ENCODE data around the gene TTYH2. TPM values are rescaled to one million over a fixed set of nuclear protein-coding genes. Genes with fewer than 3 reads are reported as not detected.

TTYH2 gene
- total RNA-seq (10 to 100 TPM; 16.7 to 30.4 (median 24.9) TPM), polyA plus RNA-seq (15.5 TPM)
- long read RNA-seq, donor 1, transcript TTYH2-201 (14 exons, 3,490 nt): major isoform, 29 of 71 reads
- long read RNA-seq, donor 1, partial matches to known transcripts: 14 of 71 reads
- long read RNA-seq, donor 1, other reads (novel, unspliced or antisense): 22 of 71 reads
- long read RNA-seq, donor 2, transcript TTYH2-201 (14 exons, 3,490 nt): major isoform, 33 of 63 reads
- long read RNA-seq, donor 2, partial matches to known transcripts: 17 of 63 reads
- long read RNA-seq, donor 2, other reads (novel, unspliced or antisense): 12 of 63 reads
- long read RNA-seq, donor 3, transcript TTYH2-201 (14 exons, 3,490 nt): major isoform, 40 of 107 reads
- long read RNA-seq, donor 3, partial matches to known transcripts: 38 of 107 reads
- long read RNA-seq, donor 3, other reads (novel, unspliced or antisense): 26 of 107 reads
- long read RNA-seq, donor 4, transcript TTYH2-201 (14 exons, 3,490 nt): major isoform, 23 of 42 reads
- long read RNA-seq, donor 4, partial matches to known transcripts: 16 of 42 reads
- long read RNA-seq, donor 4, other reads (novel, unspliced or antisense): 3 of 42 reads

- intact Hi-C loops (cut with DNase I): loop anchor here in 3 of 4 donors (5.0 to 10.0 kb wide), 5 partner anchors 82 to 242 kb away; partner anchors contain the start of genes GPR142 (in 3 of the 3) and BTBD17 (in 2 of the 3)
- Histone ChIP-seq H3K27me3 (ENCODE audit: control insufficient read depth, insufficient read depth) (no peaks in the 10 kb centered on the region), H3K4me3 (ENCODE audit: low read length) (peak within 1 kb of the TSS; percentile 62), H3K27ac (ENCODE audit: low read length) (peak within 1 kb of the TSS; percentile 86), H3K9me3 (ENCODE audit: control insufficient read depth, low read length) (no peaks in the 10 kb centered on the region), H3K4me1 (ENCODE audit: control insufficient read depth, insufficient read depth, low read length) (peaks cover 7% of the 10 kb centered on the region)
- 1% methylated on average over 62 of the region's 62 CpGs for WGBS
- DNase-seq (peak; percentile 90 to 95 (median 95)), ATAC-seq (peak; percentile 85 to 90)
Measured at GRCh38 chr17:74212913-74213791, at the start of gene TTYH2. TTYH2 (plus strand) TSS chr17:74213571; CDS start chr17:74213588, 17 bp downstream.

GRCh38 chr17:74163836-74164235, 49.5 kb upstream of the TTYH2 start:
- H3K27ac ChIP-seq (ENCODE audit: low read length): no peak overlapping the region
- no peak for ATAC-seq
- no peaks in the 10 kb centered on the region for H3K4me1 ChIP-seq (ENCODE audit: control insufficient read depth, insufficient read depth, low read length)
- no peak overlapping the region for H3K4me3 ChIP-seq (ENCODE audit: low read length)
- H3K9me3 ChIP-seq (ENCODE audit: control insufficient read depth, low read length): no peaks in the 10 kb centered on the region
- intact Hi-C loops (cut with DNase I): no loop called here
- peaks cover 2% of the 10 kb centered on the region for H3K27me3 ChIP-seq (ENCODE audit: control insufficient read depth, insufficient read depth)
- no peak for DNase-seq
- 85% methylated on average over 7 of the region's 7 CpGs for WGBS

GRCh38 chr17:74164446-74165045, 48.8 kb upstream of the TTYH2 start:
- H3K27me3 ChIP-seq (ENCODE audit: control insufficient read depth, insufficient read depth): peaks cover 2% of the 10 kb centered on the region
- no peaks in the 10 kb centered on the region for H3K9me3 ChIP-seq (ENCODE audit: control insufficient read depth, low read length)
- no peak for DNase-seq
- intact Hi-C loops (cut with DNase I): no loop called here
- ATAC-seq: no peak
- 86% methylated on average over 9 of the region's 9 CpGs for WGBS
- H3K4me1 ChIP-seq (ENCODE audit: control insufficient read depth, insufficient read depth, low read length): no peaks in the 10 kb centered on the region
- no peak overlapping the region for H3K4me3 ChIP-seq (ENCODE audit: low read length)
- no peak overlapping the region for H3K27ac ChIP-seq (ENCODE audit: low read length)

- intact Hi-C loops (cut with DNase I): no loop called here
- ATAC-seq (no peak), DNase-seq (no peak)
- no peak overlapping the region for H3K4me3 ChIP-seq (ENCODE audit: low read length)
- no peaks in the 10 kb centered on the region for H3K9me3 ChIP-seq (ENCODE audit: control insufficient read depth, low read length)
- H3K27me3 ChIP-seq (ENCODE audit: control insufficient read depth, insufficient read depth): peaks cover 2% of the 10 kb centered on the region
- WGBS: 76% methylated on average over 8 of the region's 8 CpGs
- H3K4me1 ChIP-seq (ENCODE audit: control insufficient read depth, insufficient read depth, low read length): no peaks in the 10 kb centered on the region
- H3K27ac ChIP-seq (ENCODE audit: low read length): no peak overlapping the region
Measured at GRCh38 chr17:74165797-74166365, 47.5 kb upstream of the TTYH2 start.

GRCh38 chr17:74170924-74171323, 42.4 kb upstream of the TTYH2 start:
- H3K9me3 ChIP-seq (ENCODE audit: control insufficient read depth, low read length): no peaks in the 10 kb centered on the region
- H3K4me3 ChIP-seq (ENCODE audit: low read length): no peak overlapping the region
- no peaks in the 10 kb centered on the region for H3K27me3 ChIP-seq (ENCODE audit: control insufficient read depth, insufficient read depth)
- H3K4me1 ChIP-seq (ENCODE audit: control insufficient read depth, insufficient read depth, low read length): no peaks in the 10 kb centered on the region
- 64% methylated on average over 1 of the region's 1 CpG for WGBS
- ATAC-seq: no peak
- intact Hi-C loops (cut with DNase I): loop anchor here in 2 of 4 donors (10.0 kb wide), 1 partner anchor 526 kb away; the partner anchor contains the start of gene SDK2 (in 2 of the 2)
- H3K27ac ChIP-seq (ENCODE audit: low read length): no peak overlapping the region
- no peak for DNase-seq

- DNase-seq: no peak
- WGBS: 62% methylated on average over 3 of the region's 3 CpGs
- Histone ChIP-seq H3K27ac (ENCODE audit: low read length) (no peak overlapping the region), H3K4me1 (ENCODE audit: control insufficient read depth, insufficient read depth, low read length) (no peaks in the 10 kb centered on the region), H3K9me3 (ENCODE audit: control insufficient read depth, low read length) (no peaks in the 10 kb centered on the region), H3K4me3 (ENCODE audit: low read length) (no peak overlapping the region), H3K27me3 (ENCODE audit: control insufficient read depth, insufficient read depth) (no peaks in the 10 kb centered on the region)
- intact Hi-C loops (cut with DNase I): loop anchor here in 2 of 4 donors (10.0 kb wide), 1 partner anchor 528 kb away; the partner anchor contains the start of gene SDK2 (in 2 of the 2)
- ATAC-seq: no peak
Measured at GRCh38 chr17:74172700-74173099, 40.7 kb upstream of the TTYH2 start.

GRCh38 chr17:74176546-74177001, 36.8 kb upstream of the TTYH2 start:
- peak; percentile 83 to 86 for ATAC-seq
- no peak overlapping the region for H3K27ac ChIP-seq (ENCODE audit: low read length)
- no peaks in the 10 kb centered on the region for H3K4me1 ChIP-seq (ENCODE audit: control insufficient read depth, insufficient read depth, low read length)
- peak; percentile 37 to 74 (median 73) for DNase-seq
- intact Hi-C loops (cut with DNase I): loop anchor here in 3 of 4 donors (2.0 to 10.0 kb wide), 4 partner anchors 532 to 749 kb away; partner anchors contain the start of gene SDK2 (in 2 of the 3)
- H3K4me3 ChIP-seq (ENCODE audit: low read length): no peak overlapping the region
- no peaks in the 10 kb centered on the region for H3K9me3 ChIP-seq (ENCODE audit: control insufficient read depth, low read length)
- no peaks in the 10 kb centered on the region for H3K27me3 ChIP-seq (ENCODE audit: control insufficient read depth, insufficient read depth)
- 41% methylated on average over 10 of the region's 10 CpGs for WGBS

GRCh38 chr17:74177018-74177450, 36.3 kb upstream of the TTYH2 start:
- DNase-seq (no peak), ATAC-seq (no peak)
- no peak overlapping the region for H3K27ac ChIP-seq (ENCODE audit: low read length)

GRCh38 chr17:74179576-74179975, 33.8 kb upstream of the TTYH2 start:
- Histone ChIP-seq H3K27ac (ENCODE audit: low read length) (no peak overlapping the region), H3K9me3 (ENCODE audit: control insufficient read depth, low read length) (no peaks in the 10 kb centered on the region), H3K4me3 (ENCODE audit: low read length) (no peak overlapping the region), H3K4me1 (ENCODE audit: control insufficient read depth, insufficient read depth, low read length) (no peaks in the 10 kb centered on the region), H3K27me3 (ENCODE audit: control insufficient read depth, insufficient read depth) (no peaks in the 10 kb centered on the region)
- DNase-seq (no peak), ATAC-seq (no peak)
- intact Hi-C loops (cut with DNase I): loop anchor here in 3 of 4 donors (5.0 to 10.0 kb wide), 3 partner anchors 535 to 752 kb away; partner anchors contain the start of gene SDK2 (in 2 of the 3)
- WGBS: 66% methylated on average over 4 of the region's 4 CpGs

More at GRCh38 chr17:74177018-74177450, 36.3 kb upstream of the TTYH2 start:
- intact Hi-C loops (cut with DNase I): loop anchor here in 3 of 4 donors (2.0 to 10.0 kb wide), 4 partner anchors 532 to 750 kb away; partner anchors contain the start of gene SDK2 (in 2 of the 3)
- WGBS: 0% methylated on average over 1 of the region's 1 CpG
- H3K9me3 ChIP-seq (ENCODE audit: control insufficient read depth, low read length): no peaks in the 10 kb centered on the region
- H3K4me1 ChIP-seq (ENCODE audit: control insufficient read depth, insufficient read depth, low read length): no peaks in the 10 kb centered on the region
- H3K27me3 ChIP-seq (ENCODE audit: control insufficient read depth, insufficient read depth): no peaks in the 10 kb centered on the region
- H3K4me3 ChIP-seq (ENCODE audit: low read length): no peak overlapping the region

GRCh38 chr17:74180336-74180735, 33.0 kb upstream of the TTYH2 start:
- Histone ChIP-seq H3K4me3 (ENCODE audit: low read length) (no peak overlapping the region), H3K9me3 (ENCODE audit: control insufficient read depth, low read length) (no peaks in the 10 kb centered on the region), H3K4me1 (ENCODE audit: control insufficient read depth, insufficient read depth, low read length) (no peaks in the 10 kb centered on the region), H3K27me3 (ENCODE audit: control insufficient read depth, insufficient read depth) (no peaks in the 10 kb centered on the region), H3K27ac (ENCODE audit: low read length) (no peak overlapping the region)
- 37% methylated on average over 8 of the region's 8 CpGs for WGBS
- ATAC-seq (no peak), DNase-seq (no peak)
- intact Hi-C loops (cut with DNase I): no loop called here

Measured in right cardiac atrium (tissue), 5 donors.